OCI-LY3 (cell line): ENCODE data around the gene TRIM62.

Experiments
- CTCF ChIP-seq: fragments of 200-600, 300-600 bp; sonication (generic); IDR thresholded peaks from 2 replicates; pipeline ENCODE4 v1.5.1; 2014; ENCODE audit warnings: antibody characterized with exemption, low read length, low read depth
- EZH2phosphoT487 ChIP-seq: fragments of 200-600 bp; shearing (Covaris generic); IDR thresholded peaks from 2 replicates; pipeline ENCODE4 v1.6.1; 2018; ENCODE audit warnings: antibody characterized with exemption, mixed run types, low read depth

GRCh38 chr1:33137800-33138199 lies 44.0 kb downstream of the TRIM62 start:
- peak; percentile 68 for TF ChIP-seq CTCF
- TF ChIP-seq EZH2phosphoT487 = no peak
